ENCODE data around the gene ERRFI1.
"Not testable (repeated sequence)": the region's sequence is repeated elsewhere in the genome, so short reads cannot be mapped to it uniquely, and the experiment has no call there.

Gene ERRFI1

GRCh38 chr1:7971024-7971423 lies 55.1 kb downstream of the ERRFI1 start:
- DNase-seq (ENCODE audit: low read depth in 2 of 2): no peak

DNA sequence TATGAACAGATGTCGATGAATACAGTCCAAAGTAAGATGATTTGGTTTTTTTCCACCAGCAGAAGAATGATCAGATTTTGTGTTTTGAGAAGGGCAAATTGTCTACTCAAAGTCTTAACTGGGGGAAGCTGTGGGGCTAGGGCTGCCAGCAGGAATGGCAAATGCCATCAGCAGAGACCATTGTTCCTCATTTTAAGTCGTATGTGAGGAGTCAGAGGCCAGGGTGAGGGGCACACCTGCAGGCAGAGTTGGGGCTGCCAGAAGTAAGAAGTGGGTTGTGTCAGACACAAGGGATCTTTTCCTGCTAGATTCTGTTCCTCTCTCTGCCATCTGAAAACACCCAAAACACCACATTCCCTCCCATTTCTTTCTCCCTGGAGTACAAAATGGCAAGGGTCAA lies 55.9 kb downstream of the ERRFI1 start:
- no peak for DNase-seq (ENCODE audit: low read depth in 2 of 2)

DNA sequence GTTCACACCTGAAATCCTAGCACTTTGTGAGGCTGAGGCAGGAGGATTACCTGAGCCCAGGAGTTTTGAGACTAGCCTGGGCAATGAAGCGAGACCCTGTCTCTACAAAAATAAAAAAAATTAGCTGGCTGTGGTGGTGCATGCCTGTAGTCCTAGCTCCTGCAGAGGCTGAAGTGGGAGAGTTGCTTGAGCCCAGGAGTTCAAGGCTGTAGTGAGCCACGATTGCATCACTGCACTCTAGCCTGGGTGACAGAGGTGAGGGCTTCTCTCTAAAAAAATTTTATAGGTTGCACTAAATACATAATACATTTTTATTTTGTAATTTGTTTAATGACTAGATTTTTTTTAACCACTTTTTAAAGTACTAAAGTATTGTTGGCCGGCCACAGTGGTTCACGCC lies 58.5 kb downstream of the ERRFI1 start:
- DNase-seq (ENCODE audit: low read depth in 2 of 2): no peak

DNA sequence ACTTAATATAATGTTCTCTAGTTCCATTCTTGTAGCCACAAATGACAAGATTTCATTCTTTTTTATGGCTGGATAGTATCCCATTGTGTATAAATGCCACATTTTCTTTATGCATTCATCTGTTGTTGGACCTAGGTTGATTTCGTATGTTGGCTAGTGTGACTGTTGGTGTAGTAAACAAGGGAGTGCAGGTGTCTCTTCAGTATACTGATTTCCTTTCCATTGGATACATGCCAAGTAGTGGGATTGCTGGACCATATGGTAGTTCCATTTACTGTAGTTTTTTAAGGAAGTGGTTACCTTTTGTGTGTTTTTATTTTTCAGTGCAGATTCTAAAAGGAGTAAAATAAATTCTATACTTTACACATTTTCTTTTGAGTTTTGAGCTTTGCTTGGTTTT lies 58.9 kb downstream of the ERRFI1 start:
- no peak for DNase-seq (ENCODE audit: low read depth in 2 of 2)

- no peak for DNase-seq (ENCODE audit: low read depth in 2 of 2)
These were observed 61.6 kb downstream of the ERRFI1 start for GRCh38 chr1:7964476-7964875.

DNA sequence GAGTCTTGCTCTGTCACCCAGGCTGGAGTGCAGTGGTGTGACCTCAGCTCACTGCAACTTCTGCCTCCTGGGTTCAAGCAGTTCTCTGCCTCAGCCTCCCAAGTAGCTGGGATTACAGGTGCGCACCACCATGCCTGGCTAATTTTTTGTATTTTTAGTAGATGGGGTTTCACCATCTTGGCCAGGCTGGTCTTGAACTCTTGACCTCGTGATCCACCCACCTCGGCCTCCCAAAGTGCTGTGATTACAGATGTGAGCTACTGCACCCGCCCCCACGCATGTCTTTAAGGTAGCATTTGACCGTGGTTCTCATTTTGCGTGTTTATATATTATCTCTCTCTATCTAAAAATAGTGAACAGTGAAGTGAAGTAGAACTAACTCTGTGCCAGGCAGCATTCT lies 62.3 kb downstream of the ERRFI1 start:
- DNase-seq (ENCODE audit: low read depth in 2 of 2): not testable (repeated sequence)

GRCh38 chr1:7963378-7963730 lies 62.8 kb downstream of the ERRFI1 start:
- DNase-seq (ENCODE audit: low read depth in 2 of 2): not testable (repeated sequence)

DNA sequence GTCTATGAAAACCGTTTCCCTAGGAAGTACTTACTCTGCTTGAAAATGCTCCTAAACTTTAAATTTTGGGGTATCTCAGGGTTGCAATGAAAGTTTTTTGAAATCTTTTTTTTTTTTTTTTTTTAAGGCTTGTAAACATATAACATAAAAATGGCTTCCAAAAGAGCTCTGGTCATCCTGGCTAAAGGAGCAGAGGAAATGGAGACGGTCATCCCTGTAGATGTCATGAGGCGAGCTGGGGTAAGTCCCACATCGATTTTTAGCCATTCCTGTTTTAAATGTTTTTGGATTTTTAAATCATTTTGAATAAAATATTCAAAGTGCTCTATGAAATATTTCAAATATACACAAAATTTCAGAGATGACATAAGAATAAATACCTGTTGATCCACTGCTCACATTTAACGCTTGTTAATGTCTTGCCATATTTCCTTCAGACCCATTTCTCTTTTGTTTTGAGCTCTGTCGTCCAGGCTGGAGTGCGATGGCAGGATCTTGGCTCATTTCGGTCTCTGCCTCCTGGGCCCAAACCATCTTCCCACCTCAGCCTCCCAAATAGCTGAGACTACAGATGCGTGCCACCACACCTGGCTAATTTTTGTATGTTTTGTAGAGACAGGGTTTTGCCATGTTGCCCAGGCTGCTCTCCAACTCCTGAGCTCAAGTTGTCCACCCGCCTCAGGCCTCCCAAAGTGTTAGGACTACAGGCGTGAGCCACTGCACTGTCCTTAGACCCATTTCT lies 63.3 kb downstream of the ERRFI1 start:
- no peak for DNase-seq (ENCODE audit: low read depth in 2 of 2)

- DNase-seq (ENCODE audit: low read depth in 2 of 2): no peak
These were observed 64.1 kb downstream of the ERRFI1 start for GRCh38 chr1:7962014-7962335.

All from fibroblast of skin of left biceps (primary cell).